Endothelial cell of umbilical vein (primary cell): ENCODE measurements around the gene SCAMP5. TPM values are rescaled to one million over a fixed set of nuclear protein-coding genes. Genes with fewer than 3 reads are reported as not detected.

Source experiments
- BruUV-seq: library from RNA; stranded (reverse); fragments of 400-500 nt; replicated peaks from 2 replicates; lab custom pipeline; 2021; lab: Mats Ljungman, UMichigan
- CTCF ChIA-PET: fragments of 300-600, 350-600 bp; sonication (Branson Sonifier 250); formaldehyde crosslinking; loops from one replicate; lab custom pipeline; 2021; ENCODE audit warnings: antibody characterized with exemption, inconsistent platforms; lab: Charles Lee
- POLR2A ChIA-PET: fragments of 300-600, 350-600 bp; sonication (Branson Sonifier 250); formaldehyde crosslinking; loops from one replicate; lab custom pipeline; 2021; ENCODE audit warnings: antibody characterized with exemption, inconsistent platforms; lab: Charles Lee
- DNase-seq: peaks from one replicate; pipeline ENCODE4 v3.0.0-alpha.2; 2011; ENCODE audit warnings: low read depth, low spot score
- FAIRE-seq: peaks from 2 replicates; lab custom pipeline; 2011; peaks lifted over from hg19 to GRCh38; lab: Jason Lieb, UNC
- H2AFZ ChIP-seq: 2 replicates; pipeline ENCODE4 v1.6.0; 2012; ENCODE audit warnings: low read depth, low read length, control low read depth, inconsistent platforms
- H3K27ac ChIP-seq: 2 replicates; pipeline ENCODE4 v1.5.1; 2011; ENCODE audit warnings: low read depth, mild to moderate bottlenecking, control low read depth, low read length, moderate library complexity; ENCODE audit not compliant: insufficient read depth
- H3K27me3 ChIP-seq, 2 experiments: 2 replicates each; pipeline versions ENCODE4 v1.6.0 to v1.6.1; 2011; ENCODE audit warnings: low read length in 2 of 2, mixed read lengths in 1 of 2; ENCODE audit not compliant: control insufficient read depth in 2 of 2, insufficient read depth in 2 of 2
- H3K36me3 ChIP-seq, 2 experiments: 2 replicates in 1 of 2; 3 replicates in 1 of 2; pipeline ENCODE4 v1.5.1; 2011; ENCODE audit warnings: low read length in 2 of 2, mild to moderate bottlenecking in 1 of 2, moderate library complexity in 1 of 2; ENCODE audit not compliant: control insufficient read depth in 2 of 2, insufficient read depth in 2 of 2; ENCODE audit errors: extremely low read depth in 1 of 2
- H3K4me1 ChIP-seq: 3 replicates; pipeline ENCODE4 v1.5.1; 2011; ENCODE audit warnings: mild to moderate bottlenecking, low read length; ENCODE audit not compliant: control insufficient read depth, insufficient read depth; ENCODE audit errors: extremely low read depth
- H3K4me2 ChIP-seq: 2 replicates; pipeline ENCODE4 v1.6.1; 2011; ENCODE audit warnings: low read length, control low read depth, mixed read lengths; ENCODE audit not compliant: insufficient read depth
- H3K4me3 ChIP-seq, 3 experiments: fragments of 200-600 bp in 1 of 3; sonication (generic), shearing (Covaris generic) in 1 of 3; replicated peaks in 1 of 3; 2 replicates each; pipeline ENCODE4 v1.5.1; 2011 to 2016; ENCODE audit warnings: control low read depth in 3 of 3, low read length in 3 of 3, mild to moderate bottlenecking in 2 of 3, inconsistent platforms in 1 of 3, low read depth in 1 of 3, moderate library complexity in 1 of 3; ENCODE audit not compliant: insufficient read depth in 1 of 3
- H3K79me2 ChIP-seq: 2 replicates; pipeline ENCODE4 v1.6.0; 2012; ENCODE audit warnings: low read length, inconsistent platforms; ENCODE audit not compliant: control insufficient read depth, insufficient read depth
- H3K9ac ChIP-seq: replicated peaks from 2 replicates; pipeline ENCODE3; 2011; ENCODE audit warnings: low read length, control low read depth; ENCODE audit not compliant: insufficient read depth; ENCODE audit errors: extremely low read depth
- H3K9me1 ChIP-seq: replicated peaks from 3 replicates; pipeline ENCODE4 v1.6.0; 2011; ENCODE audit warnings: mild to moderate bottlenecking, low read length; ENCODE audit not compliant: control insufficient read depth, insufficient read depth; ENCODE audit errors: extremely low read depth
- H3K9me3 ChIP-seq: replicated peaks from 2 replicates; pipeline ENCODE4 v1.5.1; 2012; ENCODE audit warnings: low read length, inconsistent platforms; ENCODE audit not compliant: control insufficient read depth, insufficient read depth
- H4K20me1 ChIP-seq: replicated peaks from 2 replicates; pipeline ENCODE3; 2011; ENCODE audit warnings: mild to moderate bottlenecking, low read length; ENCODE audit not compliant: control insufficient read depth, insufficient read depth; ENCODE audit errors: extremely low read depth
- EZH2 ChIP-seq: IDR thresholded peaks from 2 replicates; pipeline ENCODE4 v1.6.1; 2012; ENCODE audit warnings: borderline replicate concordance, low read depth, mild to moderate bottlenecking, moderate library complexity, low read length, inconsistent platforms; ENCODE audit not compliant: severe bottlenecking
- FOS ChIP-seq: IDR thresholded peaks from 2 replicates; pipeline ENCODE4 v1.6.1; 2011; ENCODE audit warnings: mild to moderate bottlenecking, low read length, moderate library complexity, borderline replicate concordance; ENCODE audit not compliant: insufficient read depth
- GATA2 ChIP-seq: IDR thresholded peaks from 2 replicates; pipeline ENCODE4 v1.7.0; 2011; ENCODE audit warnings: low read depth, mild to moderate bottlenecking, moderate library complexity, mixed read lengths, low read length; ENCODE audit not compliant: insufficient read length, insufficient read depth
- JUN ChIP-seq: IDR thresholded peaks from 2 replicates; pipeline ENCODE4 v1.6.1; 2011; ENCODE audit warnings: borderline replicate concordance, low read depth; ENCODE audit not compliant: insufficient read length, insufficient read depth
- MYC ChIP-seq: IDR thresholded peaks from one replicate; pipeline ENCODE4 v1.6.1; 2011; ENCODE audit warnings: mild to moderate bottlenecking, low read depth, low read length
- POLR2A ChIP-seq: IDR thresholded peaks from 2 replicates; pipeline ENCODE4 v1.6.1; 2012; ENCODE audit warnings: low read depth, mild to moderate bottlenecking, control low read depth, low read length
- POLR2AphosphoS5 ChIP-seq: IDR thresholded peaks from 2 replicates; pipeline ENCODE4 v1.6.1; 2012; ENCODE audit warnings: low read depth, mild to moderate bottlenecking, control low read depth, low read length, moderate library complexity; ENCODE audit not compliant: insufficient read depth
- dilution Hi-C: fragments of 300-500 bp; cut with MboI; formaldehyde crosslinking; loops from one replicate; pipeline ENCODE4 v1.15.0; 2019; ENCODE audit warnings: low sequenced_read_pairs; ENCODE audit not compliant: extremely low pct_ligation_motif_present
- intact Hi-C: fragments of 100-400 bp; cut with micrococcal nuclease; formaldehyde crosslinking; loops from one replicate; pipeline ENCODE4 v1.10.0; 2022
- polyA plus RNA-seq, 4 experiments: library from polyadenylated mRNA; depleted of rRNA in 3 of 4; stranded (reverse) in 3 of 4; unstranded in 1 of 4; fragments of >200 nt; gene quantifications; 2 replicates each; pipeline versions ENCODE4 v1.2.1 to v1.2.3, GENCODE V29; 2011 to 2012; ENCODE audit warnings: missing spikeins in 1 of 4
- total RNA-seq: library from RNA; stranded (reverse); gene quantifications from 2 replicates; pipeline ENCODE4 v1.2.3, GENCODE V29; 2021
- TF ChIP-seq, protein P1 (sequence below), 2 donors: IDR thresholded peaks; 1 replicate in 1 of 2; 2 replicates in 1 of 2; pipeline ENCODE4 v1.5.1; 2011; ENCODE audit warnings: low read length in 2 of 2, mild to moderate bottlenecking in 2 of 2, moderate library complexity in 2 of 2, control low read depth in 1 of 2, inconsistent platforms in 1 of 2, low read depth in 1 of 2; ENCODE audit not compliant: insufficient read depth in 1 of 2; ENCODE audit errors: extremely low read depth in 1 of 2
- TF ChIP-seq, protein P2 (sequence below): IDR thresholded peaks from 2 replicates; pipeline ENCODE4 v1.6.1; 2011; ENCODE audit not compliant: insufficient read depth, insufficient read length

Gene SCAMP5
- total and polyA plus RNA-seq, 2 donors (not counting 3 experiments of a cell fraction or from before 2014, with no cell fraction given): 1.9 to 6.2 TPM

DNA sequence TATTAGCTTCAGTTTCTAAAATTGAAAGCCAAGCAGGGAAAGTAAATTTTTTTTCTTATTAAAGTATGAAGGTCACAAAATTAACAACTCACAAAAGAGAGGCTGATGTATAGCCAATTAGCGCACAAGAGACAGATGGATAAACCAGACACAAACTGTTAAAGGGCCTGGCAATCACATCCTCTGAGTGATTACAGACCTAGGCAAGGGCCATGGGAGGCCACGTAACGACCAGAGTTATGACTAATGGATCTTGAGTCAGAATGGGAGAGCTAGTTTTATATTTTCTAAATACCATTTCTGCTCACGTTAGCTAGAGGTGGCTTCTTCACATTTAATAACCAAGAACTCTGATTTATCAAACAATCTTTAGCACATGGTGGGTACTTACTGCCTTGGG is 17.8 kb upstream of the SCAMP5 start:
- no peak for FAIRE-seq
- dilution Hi-C loops (no loop called here), intact Hi-C loops (no loop called here)
- no peaks in the 10 kb centered on the region for H3K79me2 ChIP-seq
- H3K4me1 ChIP-seq: no peaks in the 10 kb centered on the region
- no peaks in the 10 kb centered on the region for H4K20me1 ChIP-seq
- POLR2A ChIA-PET: no interaction called here
- no peak overlapping the region for H3K27ac ChIP-seq
- no peaks in the 10 kb centered on the region for H3K9me1 ChIP-seq
- H3K4me2 ChIP-seq: no peak overlapping the region
- TF ChIP-seq FOS (no peak), MYC (no peak), EZH2 (no peak), POLR2A (no peak), POLR2AphosphoS5 (no peak), GATA2 (no peak), JUN (no peak)
- TF ChIP-seq, protein P1, sequence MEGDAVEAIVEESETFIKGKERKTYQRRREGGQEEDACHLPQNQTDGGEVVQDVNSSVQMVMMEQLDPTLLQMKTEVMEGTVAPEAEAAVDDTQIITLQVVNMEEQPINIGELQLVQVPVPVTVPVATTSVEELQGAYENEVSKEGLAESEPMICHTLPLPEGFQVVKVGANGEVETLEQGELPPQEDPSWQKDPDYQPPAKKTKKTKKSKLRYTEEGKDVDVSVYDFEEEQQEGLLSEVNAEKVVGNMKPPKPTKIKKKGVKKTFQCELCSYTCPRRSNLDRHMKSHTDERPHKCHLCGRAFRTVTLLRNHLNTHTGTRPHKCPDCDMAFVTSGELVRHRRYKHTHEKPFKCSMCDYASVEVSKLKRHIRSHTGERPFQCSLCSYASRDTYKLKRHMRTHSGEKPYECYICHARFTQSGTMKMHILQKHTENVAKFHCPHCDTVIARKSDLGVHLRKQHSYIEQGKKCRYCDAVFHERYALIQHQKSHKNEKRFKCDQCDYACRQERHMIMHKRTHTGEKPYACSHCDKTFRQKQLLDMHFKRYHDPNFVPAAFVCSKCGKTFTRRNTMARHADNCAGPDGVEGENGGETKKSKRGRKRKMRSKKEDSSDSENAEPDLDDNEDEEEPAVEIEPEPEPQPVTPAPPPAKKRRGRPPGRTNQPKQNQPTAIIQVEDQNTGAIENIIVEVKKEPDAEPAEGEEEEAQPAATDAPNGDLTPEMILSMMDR (IDR thresholded peaks at IDR 0.05; ENCODE audit: extremely low read depth in 1 of 2, insufficient read depth in 1 of 2, low read depth in 1 of 2, low read length in 2 of 2): no peak
- TF ChIP-seq, protein P2, sequence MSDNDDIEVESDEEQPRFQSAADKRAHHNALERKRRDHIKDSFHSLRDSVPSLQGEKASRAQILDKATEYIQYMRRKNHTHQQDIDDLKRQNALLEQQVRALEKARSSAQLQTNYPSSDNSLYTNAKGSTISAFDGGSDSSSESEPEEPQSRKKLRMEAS: no peak
- CTCF ChIA-PET: interaction anchor here (0.7 to 2.1 kb wide), 2 partner anchors 27 to 76 kb away, joined by 3 to 7 read pairs; no protein-coding TSS in a partner anchor
- DNase-seq: no peak
- no TSS peak for BruUV-seq
- no peak overlapping the region for H3K4me3 ChIP-seq
- H2AFZ ChIP-seq: no peak overlapping the region
- H3K9me3 ChIP-seq: no peaks in the 10 kb centered on the region
- H3K27me3 ChIP-seq: no peaks in the 10 kb centered on the region
- H3K9ac ChIP-seq: no peak overlapping the region
- no peaks in the 10 kb centered on the region for H3K36me3 ChIP-seq
